Nephron (organoid): Measurements from ENCODE around the gene R3HCC1L.

Experiments used
- H3K27ac Mint-ChIP-seq, 3 experiments: 2 replicates each; pipeline ENCODE4 v1.8.0; 2020; ENCODE audit warnings: mixed read lengths in 3 of 3, mild to moderate bottlenecking in 2 of 3, moderate library complexity in 1 of 3
- H3K27me3 Mint-ChIP-seq: 2 replicates; pipeline ENCODE4 v1.8.0; 2021; ENCODE audit warnings: low read depth, mild to moderate bottlenecking, moderate library complexity, mixed read lengths
- H3K36me3 Mint-ChIP-seq: 2 replicates; pipeline ENCODE4 v1.8.0; 2020; ENCODE audit warnings: low read depth, mixed read lengths
- H3K4me1 Mint-ChIP-seq: 2 replicates; pipeline ENCODE4 v1.8.0; 2020; ENCODE audit warnings: mixed read lengths
- H3K4me3 Mint-ChIP-seq, 3 experiments: 2 replicates each; pipeline ENCODE4 v1.8.0; 2020; ENCODE audit warnings: mild to moderate bottlenecking in 3 of 3, mixed read lengths in 3 of 3, moderate library complexity in 2 of 3
- H3K9me3 Mint-ChIP-seq: 2 replicates; pipeline ENCODE4 v1.8.0; 2020; ENCODE audit warnings: mixed read lengths
- TF ChIP-seq, protein P1 (sequence below), 3 experiments: fragments of 200-600 bp; sonication (generic); IDR thresholded peaks; one replicate each; pipeline ENCODE4 v1.5.0; 2021; ENCODE audit warnings: antibody characterized with exemption in 3 of 3; ENCODE audit not compliant: unreplicated experiment in 3 of 3

Gene R3HCC1L

DNA sequence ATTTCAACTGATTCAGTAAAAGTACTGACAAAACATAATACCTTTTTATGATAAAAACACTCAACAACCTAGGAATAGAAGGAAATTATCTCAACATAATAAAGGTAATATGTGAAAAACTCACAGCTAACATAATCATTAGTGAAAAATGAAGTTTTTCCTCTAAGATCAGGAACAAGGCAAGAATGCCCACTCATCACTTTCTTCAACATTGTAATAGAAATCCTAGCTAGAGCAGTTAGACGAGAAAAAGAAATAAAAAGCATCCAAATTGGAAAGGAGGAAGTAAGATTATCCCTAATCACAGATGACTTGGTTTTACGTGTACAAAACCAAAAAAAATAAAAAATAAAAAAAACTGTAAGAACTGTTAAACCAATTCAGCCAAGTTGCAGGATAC is 58.6 kb downstream of the R3HCC1L start:
- no peak overlapping the region for H3K27ac Mint-ChIP-seq
- TF ChIP-seq, protein P1, sequence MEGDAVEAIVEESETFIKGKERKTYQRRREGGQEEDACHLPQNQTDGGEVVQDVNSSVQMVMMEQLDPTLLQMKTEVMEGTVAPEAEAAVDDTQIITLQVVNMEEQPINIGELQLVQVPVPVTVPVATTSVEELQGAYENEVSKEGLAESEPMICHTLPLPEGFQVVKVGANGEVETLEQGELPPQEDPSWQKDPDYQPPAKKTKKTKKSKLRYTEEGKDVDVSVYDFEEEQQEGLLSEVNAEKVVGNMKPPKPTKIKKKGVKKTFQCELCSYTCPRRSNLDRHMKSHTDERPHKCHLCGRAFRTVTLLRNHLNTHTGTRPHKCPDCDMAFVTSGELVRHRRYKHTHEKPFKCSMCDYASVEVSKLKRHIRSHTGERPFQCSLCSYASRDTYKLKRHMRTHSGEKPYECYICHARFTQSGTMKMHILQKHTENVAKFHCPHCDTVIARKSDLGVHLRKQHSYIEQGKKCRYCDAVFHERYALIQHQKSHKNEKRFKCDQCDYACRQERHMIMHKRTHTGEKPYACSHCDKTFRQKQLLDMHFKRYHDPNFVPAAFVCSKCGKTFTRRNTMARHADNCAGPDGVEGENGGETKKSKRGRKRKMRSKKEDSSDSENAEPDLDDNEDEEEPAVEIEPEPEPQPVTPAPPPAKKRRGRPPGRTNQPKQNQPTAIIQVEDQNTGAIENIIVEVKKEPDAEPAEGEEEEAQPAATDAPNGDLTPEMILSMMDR (IDR thresholded peaks at IDR 0.05; ENCODE audit: unreplicated experiment in 3 of 3): no peak
- peaks cover 20% of the 10 kb centered on the region for H3K9me3 Mint-ChIP-seq
- H3K4me1 Mint-ChIP-seq: no peaks in the 10 kb centered on the region
- H3K27me3 Mint-ChIP-seq: no peaks in the 10 kb centered on the region
- H3K4me3 Mint-ChIP-seq: no peak overlapping the region
- H3K36me3 Mint-ChIP-seq: peaks cover 67% of the 10 kb centered on the region

DNA sequence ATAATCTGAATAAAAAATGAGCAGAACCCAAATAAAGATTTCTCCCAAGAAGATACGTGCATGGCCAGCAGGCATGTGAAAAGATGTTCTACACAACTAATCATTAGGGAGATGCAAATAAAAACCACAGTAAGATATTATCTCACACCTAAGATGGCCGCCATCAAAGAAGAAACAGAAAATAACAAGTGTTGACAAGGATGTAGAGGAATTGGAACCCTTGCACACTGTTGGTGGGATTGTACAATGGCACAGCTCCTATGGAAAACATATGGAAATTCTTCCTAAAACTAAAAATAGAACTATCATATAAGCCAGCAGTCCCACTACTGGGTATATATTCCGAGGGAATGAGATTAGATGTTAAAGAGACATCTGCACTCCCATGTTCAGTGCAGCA is 60.2 kb downstream of the R3HCC1L start:
- Mint-ChIP-seq H3K9me3 (peaks cover 20% of the 10 kb centered on the region), H3K36me3 (peaks cover 59% of the 10 kb centered on the region), H3K4me1 (no peaks in the 10 kb centered on the region), H3K27ac (no peak overlapping the region), H3K4me3 (no peak overlapping the region), H3K27me3 (no peaks in the 10 kb centered on the region)
- TF ChIP-seq, protein P1 (IDR thresholded peaks at IDR 0.05; ENCODE audit: unreplicated experiment in 3 of 3): no peak

DNA sequence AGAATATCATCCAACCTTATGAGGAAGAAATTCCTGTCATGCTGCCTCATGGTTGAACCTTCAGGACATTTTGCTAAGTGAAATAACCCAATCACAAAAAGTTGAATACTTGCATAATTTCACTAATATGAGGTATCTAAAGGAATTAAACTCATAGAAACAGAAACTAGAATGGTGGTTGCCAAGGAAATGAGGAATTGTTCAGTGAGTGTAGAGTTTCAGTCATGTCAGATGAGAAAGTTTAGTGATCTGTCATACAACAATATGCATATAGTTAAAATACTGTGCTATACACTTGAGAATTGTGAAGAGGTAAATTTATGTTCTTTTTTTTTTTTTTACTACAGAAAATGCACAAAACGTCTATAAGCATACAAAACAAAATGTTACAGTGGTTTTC is 60.7 kb downstream of the R3HCC1L start:
- H3K27ac Mint-ChIP-seq: no peak overlapping the region
- no peaks in the 10 kb centered on the region for H3K4me1 Mint-ChIP-seq
- H3K27me3 Mint-ChIP-seq: no peaks in the 10 kb centered on the region
- H3K9me3 Mint-ChIP-seq: peaks cover 18% of the 10 kb centered on the region
- peaks cover 54% of the 10 kb centered on the region for H3K36me3 Mint-ChIP-seq
- TF ChIP-seq, protein P1 (IDR thresholded peaks at IDR 0.05; ENCODE audit: unreplicated experiment in 3 of 3): no peak
- H3K4me3 Mint-ChIP-seq: no peak overlapping the region

DNA sequence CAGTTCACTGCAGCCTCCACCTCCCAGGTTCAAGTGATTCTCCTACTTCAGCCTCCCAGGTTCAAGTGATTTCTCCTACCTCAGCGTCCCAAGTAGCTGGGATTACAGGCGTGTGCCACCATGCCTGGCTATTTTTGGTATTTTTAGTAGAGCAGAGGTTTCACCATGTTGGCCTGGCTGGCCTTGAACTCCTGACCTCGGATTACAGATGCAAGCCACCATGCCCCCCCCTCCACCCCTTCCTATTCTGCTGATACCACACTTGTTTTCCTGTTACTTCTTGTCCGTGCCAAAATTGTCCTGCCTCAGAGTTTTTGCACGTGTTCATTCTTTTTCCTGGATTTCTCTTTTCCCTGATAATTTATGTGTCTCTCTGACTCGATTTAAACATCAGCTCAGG is 62.5 kb downstream of the R3HCC1L start:
- H3K27me3 Mint-ChIP-seq: no peaks in the 10 kb centered on the region
- TF ChIP-seq, protein P1 (IDR thresholded peaks at IDR 0.05; ENCODE audit: unreplicated experiment in 3 of 3): no peak
- H3K36me3 Mint-ChIP-seq: peaks cover 35% of the 10 kb centered on the region
- peaks cover 17% of the 10 kb centered on the region for H3K9me3 Mint-ChIP-seq
- no peak overlapping the region for H3K27ac Mint-ChIP-seq
- H3K4me3 Mint-ChIP-seq: no peak overlapping the region
- H3K4me1 Mint-ChIP-seq: no peaks in the 10 kb centered on the region

DNA sequence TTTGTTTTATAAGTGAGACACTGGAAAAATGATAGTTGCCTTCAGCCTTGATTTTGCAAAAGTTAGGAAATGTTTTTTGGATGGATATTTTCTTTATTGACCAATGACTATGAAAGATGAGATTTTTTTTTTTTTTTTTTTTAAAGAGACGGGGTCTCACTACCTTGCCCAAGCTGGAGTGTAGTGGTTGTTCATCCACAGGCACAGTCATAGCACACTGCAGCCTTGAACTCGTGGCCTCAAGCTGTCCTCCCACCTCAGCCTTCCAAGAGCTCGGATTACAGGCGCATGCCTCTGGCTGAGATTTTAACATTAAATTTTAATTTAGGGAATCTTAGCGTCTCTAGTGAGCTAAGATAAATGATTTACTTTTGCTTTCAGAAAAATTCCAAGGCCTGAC is 67.3 kb downstream of the R3HCC1L start:
- TF ChIP-seq, protein P1 (IDR thresholded peaks at IDR 0.05; ENCODE audit: unreplicated experiment in 3 of 3): no peak
- no peaks in the 10 kb centered on the region for H3K27me3 Mint-ChIP-seq
- H3K27ac Mint-ChIP-seq: no peak overlapping the region
- H3K4me1 Mint-ChIP-seq: no peaks in the 10 kb centered on the region
- no peaks in the 10 kb centered on the region for H3K9me3 Mint-ChIP-seq
- no peak overlapping the region for H3K4me3 Mint-ChIP-seq
- H3K36me3 Mint-ChIP-seq: peaks cover under 1% of the 10 kb centered on the region

DNA sequence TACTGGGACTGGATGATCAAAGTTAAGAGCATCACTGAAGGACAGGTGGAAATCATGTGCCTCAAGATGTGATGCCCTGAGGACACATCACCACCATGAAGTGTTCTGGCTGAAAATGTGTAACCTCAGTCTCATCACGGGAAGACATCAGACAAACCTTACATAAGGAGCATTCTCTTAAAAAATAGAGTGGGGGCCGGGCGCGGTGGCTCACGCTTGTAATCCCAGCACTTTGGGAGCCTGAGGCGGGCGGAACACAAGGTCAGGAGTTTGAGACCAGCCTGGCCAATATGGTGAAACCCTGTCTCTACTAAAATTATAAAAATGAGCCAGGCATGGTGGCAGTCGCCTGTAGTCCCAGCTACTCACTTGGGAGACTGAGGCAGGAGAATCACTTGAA is 67.9 kb downstream of the R3HCC1L start:
- H3K27ac Mint-ChIP-seq: no peak overlapping the region
- H3K9me3 Mint-ChIP-seq: no peaks in the 10 kb centered on the region
- H3K4me1 Mint-ChIP-seq: no peaks in the 10 kb centered on the region
- TF ChIP-seq, protein P1 (IDR thresholded peaks at IDR 0.05; ENCODE audit: unreplicated experiment in 3 of 3): no peak
- H3K27me3 Mint-ChIP-seq: no peaks in the 10 kb centered on the region
- no peaks in the 10 kb centered on the region for H3K36me3 Mint-ChIP-seq
- no peak overlapping the region for H3K4me3 Mint-ChIP-seq
